GM03348 (cell line): ENCODE data around the gene CREB3L2.
"Not testable (repeated sequence)": the region's sequence is repeated elsewhere in the genome, so short reads cannot be mapped to it uniquely, and the experiment has no call there.

ENCODE experiments used
- DNase-seq: peaks from one replicate; pipeline ENCODE4 v3.0.0; 2012; ENCODE audit warnings: low spot score

The CREB3L2 gene

GRCh38 chr7:137968890-137969289 lies 33.0 kb downstream of the CREB3L2 start:
- peak; percentile 48 for DNase-seq

- DNase-seq, result not testable (repeated sequence)
Observed at GRCh38 chr7:137968339-137968738, 33.5 kb downstream of the CREB3L2 start.

GRCh38 chr7:137967143-137968018 lies 34.5 kb downstream of the CREB3L2 start:
- DNase-seq, result peak; percentile 54

GRCh38 chr7:137966641-137967142 lies 35.2 kb downstream of the CREB3L2 start:
- no peak for DNase-seq

GRCh38 chr7:137965942-137966640 lies 35.8 kb downstream of the CREB3L2 start:
- DNase-seq, result no peak

GRCh38 chr7:137964824-137965545 lies 36.9 kb downstream of the CREB3L2 start:
- no peak for DNase-seq

- DNase-seq, result no peak
Observed at GRCh38 chr7:137962875-137963507, 38.9 kb downstream of the CREB3L2 start.

- no peak for DNase-seq
Observed at GRCh38 chr7:137962491-137962874, 39.4 kb downstream of the CREB3L2 start.

GRCh38 chr7:137961200-137962177 lies 40.4 kb downstream of the CREB3L2 start:
- DNase-seq, result no peak

GRCh38 chr7:137960020-137960419 lies 41.9 kb downstream of the CREB3L2 start:
- no peak for DNase-seq

GRCh38 chr7:137958470-137959431 lies 43.1 kb downstream of the CREB3L2 start:
- no peak for DNase-seq

GRCh38 chr7:137957887-137958286 lies 44.0 kb downstream of the CREB3L2 start:
- DNase-seq, result no peak

GRCh38 chr7:137956591-137956990 lies 45.3 kb downstream of the CREB3L2 start:
- no peak for DNase-seq

GRCh38 chr7:137956183-137956582 lies 45.7 kb downstream of the CREB3L2 start:
- DNase-seq, result no peak

- DNase-seq, result no peak
Observed at GRCh38 chr7:137954614-137955013, 47.3 kb downstream of the CREB3L2 start.

GRCh38 chr7:137953665-137954470 lies 48.0 kb downstream of the CREB3L2 start:
- no peak for DNase-seq

GRCh38 chr7:137953043-137953664 lies 48.7 kb downstream of the CREB3L2 start:
- peak; percentile 61 for DNase-seq

GRCh38 chr7:137952426-137952805 lies 49.5 kb downstream of the CREB3L2 start:
- no peak for DNase-seq
